ENCODE measurements around the gene SEC24D.
A peak's percentile ranks its signal among the peaks of the same experiment; 100 is the strongest.

SEC24D gene

GRCh38 chr4:118723369-118723768 lies 112.6 kb downstream of the SEC24D start:
- H3K27me3 Mint-ChIP-seq = no peaks in the 10 kb centered on the region
- no peak overlapping the region for H3K4me3 Mint-ChIP-seq
- H3K27ac Mint-ChIP-seq = no peak overlapping the region
- peaks cover 50% of the 10 kb centered on the region for H3K36me3 Mint-ChIP-seq (ENCODE audit: low read depth)
- no peaks in the 10 kb centered on the region for H3K4me1 Mint-ChIP-seq (ENCODE audit: low read depth)
- no peaks in the 10 kb centered on the region for H3K9me3 Mint-ChIP-seq

- Mint-ChIP-seq H3K27me3 (no peaks in the 10 kb centered on the region), H3K4me1 (ENCODE audit: low read depth) (no peaks in the 10 kb centered on the region), H3K9me3 (no peaks in the 10 kb centered on the region), H3K4me3 (no peak overlapping the region), H3K36me3 (ENCODE audit: low read depth) (peaks cover 37% of the 10 kb centered on the region), H3K27ac (no peak overlapping the region)
Observed at GRCh38 chr4:118721752-118722151, 114.2 kb downstream of the SEC24D start.

- Mint-ChIP-seq H3K9me3 (no peaks in the 10 kb centered on the region), H3K4me1 (ENCODE audit: low read depth) (no peaks in the 10 kb centered on the region), H3K27me3 (no peaks in the 10 kb centered on the region), H3K36me3 (ENCODE audit: low read depth) (peaks cover 18% of the 10 kb centered on the region), H3K27ac (no peak overlapping the region), H3K4me3 (no peak overlapping the region)
Observed at GRCh38 chr4:118718511-118719170, 117.3 kb downstream of the SEC24D start.

GRCh38 chr4:118716304-118716703 lies 119.6 kb downstream of the SEC24D start:
- H3K9me3 Mint-ChIP-seq = no peaks in the 10 kb centered on the region
- H3K27ac Mint-ChIP-seq = no peak overlapping the region
- H3K27me3 Mint-ChIP-seq = no peaks in the 10 kb centered on the region
- H3K4me3 Mint-ChIP-seq = no peak overlapping the region
- peaks cover 22% of the 10 kb centered on the region for H3K36me3 Mint-ChIP-seq (ENCODE audit: low read depth)
- H3K4me1 Mint-ChIP-seq (ENCODE audit: low read depth) = peaks cover 17% of the 10 kb centered on the region

GRCh38 chr4:118714682-118715081 lies 121.2 kb downstream of the SEC24D start:
- peaks cover 37% of the 10 kb centered on the region for H3K36me3 Mint-ChIP-seq (ENCODE audit: low read depth)
- no peaks in the 10 kb centered on the region for H3K27me3 Mint-ChIP-seq
- no peak overlapping the region for H3K27ac Mint-ChIP-seq

GRCh38 chr4:118712872-118713271 lies 123.1 kb downstream of the SEC24D start:
- no peaks in the 10 kb centered on the region for H3K27me3 Mint-ChIP-seq
- no peak overlapping the region for H3K4me3 Mint-ChIP-seq
- H3K4me1 Mint-ChIP-seq (ENCODE audit: low read depth) = peaks cover 21% of the 10 kb centered on the region
- H3K9me3 Mint-ChIP-seq = no peaks in the 10 kb centered on the region
- no peak overlapping the region for H3K27ac Mint-ChIP-seq
- H3K36me3 Mint-ChIP-seq (ENCODE audit: low read depth) = peaks cover 44% of the 10 kb centered on the region

More at GRCh38 chr4:118714682-118715081, 121.2 kb downstream of the SEC24D start:
- peaks cover 18% of the 10 kb centered on the region for H3K4me1 Mint-ChIP-seq (ENCODE audit: low read depth)
- no peak overlapping the region for H3K4me3 Mint-ChIP-seq
- H3K9me3 Mint-ChIP-seq = no peaks in the 10 kb centered on the region

- H3K36me3 Mint-ChIP-seq (ENCODE audit: low read depth) = peaks cover 55% of the 10 kb centered on the region
- H3K9me3 Mint-ChIP-seq = no peaks in the 10 kb centered on the region
- no peak overlapping the region for H3K4me3 Mint-ChIP-seq
- H3K27me3 Mint-ChIP-seq = no peaks in the 10 kb centered on the region
- H3K27ac Mint-ChIP-seq = no peak overlapping the region
- H3K4me1 Mint-ChIP-seq (ENCODE audit: low read depth) = peaks cover 21% of the 10 kb centered on the region
Observed at GRCh38 chr4:118711052-118711451, 124.9 kb downstream of the SEC24D start.

- Mint-ChIP-seq H3K4me3 (no peak overlapping the region), H3K4me1 (ENCODE audit: low read depth) (no peaks in the 10 kb centered on the region), H3K27me3 (no peaks in the 10 kb centered on the region), H3K36me3 (ENCODE audit: low read depth) (peaks cover 60% of the 10 kb centered on the region), H3K27ac (no peak overlapping the region), H3K9me3 (no peaks in the 10 kb centered on the region)
Observed at GRCh38 chr4:118703118-118703517, 132.8 kb downstream of the SEC24D start.

GRCh38 chr4:118684873-118685811 lies 150.8 kb downstream of the SEC24D start, which contains the start of gene METTL14:
TSS of gene METTL14 (plus strand) at chr4:118685392. CDS start at chr4:118685535, 143 bp downstream.
- H3K27ac Mint-ChIP-seq = peak within 1 kb of the TSS; percentile 97
- H3K4me1 Mint-ChIP-seq (ENCODE audit: low read depth) = peaks cover 27% of the 10 kb centered on the region
- H3K4me3 Mint-ChIP-seq = peak within 1 kb of the TSS; percentile 99
- H3K9me3 Mint-ChIP-seq = no peaks in the 10 kb centered on the region
- H3K27me3 Mint-ChIP-seq = no peaks in the 10 kb centered on the region
- peaks cover 15% of the 10 kb centered on the region for H3K36me3 Mint-ChIP-seq (ENCODE audit: low read depth)

GRCh38 chr4:118683513-118683912 lies 152.4 kb downstream of the SEC24D start:
- no peak overlapping the region for H3K27ac Mint-ChIP-seq
- H3K4me1 Mint-ChIP-seq (ENCODE audit: low read depth) = peaks cover 27% of the 10 kb centered on the region
- no peaks in the 10 kb centered on the region for H3K27me3 Mint-ChIP-seq
- peaks cover 10% of the 10 kb centered on the region for H3K36me3 Mint-ChIP-seq (ENCODE audit: low read depth)
- H3K9me3 Mint-ChIP-seq = no peaks in the 10 kb centered on the region
- H3K4me3 Mint-ChIP-seq = no peak overlapping the region

GRCh38 chr4:118682928-118683327 lies 153.0 kb downstream of the SEC24D start:
- H3K9me3 Mint-ChIP-seq = no peaks in the 10 kb centered on the region
- no peaks in the 10 kb centered on the region for H3K27me3 Mint-ChIP-seq
- H3K4me3 Mint-ChIP-seq = no peak overlapping the region
- H3K27ac Mint-ChIP-seq = no peak overlapping the region
- H3K4me1 Mint-ChIP-seq (ENCODE audit: low read depth) = peaks cover 27% of the 10 kb centered on the region
- peaks cover 10% of the 10 kb centered on the region for H3K36me3 Mint-ChIP-seq (ENCODE audit: low read depth)

GRCh38 chr4:118680808-118681207 lies 155.1 kb downstream of the SEC24D start:
- Mint-ChIP-seq H3K27me3 (no peaks in the 10 kb centered on the region), H3K4me3 (no peak overlapping the region), H3K9me3 (no peaks in the 10 kb centered on the region), H3K27ac (no peak overlapping the region), H3K4me1 (ENCODE audit: low read depth) (peaks cover 6% of the 10 kb centered on the region), H3K36me3 (ENCODE audit: low read depth) (peaks cover 3% of the 10 kb centered on the region)

GRCh38 chr4:118676128-118676527 lies 159.8 kb downstream of the SEC24D start:
- no peaks in the 10 kb centered on the region for H3K36me3 Mint-ChIP-seq (ENCODE audit: low read depth)
- H3K4me1 Mint-ChIP-seq (ENCODE audit: low read depth) = no peaks in the 10 kb centered on the region
- no peaks in the 10 kb centered on the region for H3K27me3 Mint-ChIP-seq
- no peak overlapping the region for H3K27ac Mint-ChIP-seq
- no peaks in the 10 kb centered on the region for H3K9me3 Mint-ChIP-seq
- H3K4me3 Mint-ChIP-seq = no peak overlapping the region
